ENCODE results near the gene FFAR4. TPM values are rescaled to one million over a fixed set of nuclear protein-coding genes. Genes with fewer than 3 reads are reported as not detected.
"Not testable (repeated sequence)": the region's sequence is repeated elsewhere in the genome, so short reads cannot be mapped to it uniquely, and the experiment has no call there.

The FFAR4 gene
- total RNA-seq (under 1 TPM in 1 of 4 donors, not detected in 3; 0.07 TPM), polyA plus RNA-seq (under 1 TPM; 0.01 to 0.18 (median 0.08) TPM)
- long read RNA-seq, donor 1 = 0 reads
- long read RNA-seq, donor 2 = 0 reads

DNA sequence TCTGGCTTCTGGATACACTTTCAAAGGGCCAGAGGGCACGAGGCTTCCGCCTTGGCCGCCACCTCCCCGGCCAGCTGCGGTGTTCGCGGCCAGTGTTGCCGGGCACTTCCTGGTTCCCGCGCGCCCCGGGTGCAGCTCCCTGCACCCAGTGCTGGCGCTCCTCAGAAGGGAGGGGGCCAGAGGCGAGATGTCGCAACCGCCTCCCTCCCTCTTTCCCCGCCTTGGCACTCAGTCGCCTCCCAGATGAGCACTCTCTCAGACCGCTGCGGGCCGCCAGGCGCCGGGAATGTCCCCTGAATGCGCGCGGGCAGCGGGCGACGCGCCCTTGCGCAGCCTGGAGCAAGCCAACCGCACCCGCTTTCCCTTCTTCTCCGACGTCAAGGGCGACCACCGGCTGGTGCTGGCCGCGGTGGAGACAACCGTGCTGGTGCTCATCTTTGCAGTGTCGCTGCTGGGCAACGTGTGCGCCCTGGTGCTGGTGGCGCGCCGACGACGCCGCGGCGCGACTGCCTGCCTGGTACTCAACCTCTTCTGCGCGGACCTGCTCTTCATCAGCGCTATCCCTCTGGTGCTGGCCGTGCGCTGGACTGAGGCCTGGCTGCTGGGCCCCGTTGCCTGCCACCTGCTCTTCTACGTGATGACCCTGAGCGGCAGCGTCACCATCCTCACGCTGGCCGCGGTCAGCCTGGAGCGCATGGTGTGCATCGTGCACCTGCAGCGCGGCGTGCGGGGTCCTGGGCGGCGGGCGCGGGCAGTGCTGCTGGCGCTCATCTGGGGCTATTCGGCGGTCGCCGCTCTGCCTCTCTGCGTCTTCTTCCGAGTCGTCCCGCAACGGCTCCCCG lies at the start of gene FFAR4:
TSS of gene FFAR4 (plus strand) at position 231 of the 842 bp plus-strand sequence. CDS start at position 287, 56 bp downstream.
- ATAC-seq = peak in 2 of 4 donors; percentile 21 to 32
- peaks cover 5% of the 10 kb centered on the region for H3K4me1 ChIP-seq
- no peak within 1 kb of the TSS for H3K27ac ChIP-seq
- H3K9me3 ChIP-seq = no peaks in the 10 kb centered on the region
- 1% methylated on average over 55 to 85 of the region's 85 CpGs for WGBS, 3 donors
- no peaks in the 10 kb centered on the region for H3K36me3 ChIP-seq (ENCODE audit: insufficient read depth in 1 of 2, low read depth in 1 of 2)
- intact Hi-C loops (cut with DNase I) = no loop called here
- TF ChIP-seq, protein P1, sequence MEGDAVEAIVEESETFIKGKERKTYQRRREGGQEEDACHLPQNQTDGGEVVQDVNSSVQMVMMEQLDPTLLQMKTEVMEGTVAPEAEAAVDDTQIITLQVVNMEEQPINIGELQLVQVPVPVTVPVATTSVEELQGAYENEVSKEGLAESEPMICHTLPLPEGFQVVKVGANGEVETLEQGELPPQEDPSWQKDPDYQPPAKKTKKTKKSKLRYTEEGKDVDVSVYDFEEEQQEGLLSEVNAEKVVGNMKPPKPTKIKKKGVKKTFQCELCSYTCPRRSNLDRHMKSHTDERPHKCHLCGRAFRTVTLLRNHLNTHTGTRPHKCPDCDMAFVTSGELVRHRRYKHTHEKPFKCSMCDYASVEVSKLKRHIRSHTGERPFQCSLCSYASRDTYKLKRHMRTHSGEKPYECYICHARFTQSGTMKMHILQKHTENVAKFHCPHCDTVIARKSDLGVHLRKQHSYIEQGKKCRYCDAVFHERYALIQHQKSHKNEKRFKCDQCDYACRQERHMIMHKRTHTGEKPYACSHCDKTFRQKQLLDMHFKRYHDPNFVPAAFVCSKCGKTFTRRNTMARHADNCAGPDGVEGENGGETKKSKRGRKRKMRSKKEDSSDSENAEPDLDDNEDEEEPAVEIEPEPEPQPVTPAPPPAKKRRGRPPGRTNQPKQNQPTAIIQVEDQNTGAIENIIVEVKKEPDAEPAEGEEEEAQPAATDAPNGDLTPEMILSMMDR (IDR thresholded peaks at IDR 0.05) = no peak
- DNase-seq = peak; percentile 43 to 67
- H3K4me3 ChIP-seq = peak within 1 kb of the TSS; percentile 56
- peaks cover 0 to 57% (median 13%) of the 10 kb centered on the region in 3 donors for H3K27me3 ChIP-seq (ENCODE audit: insufficient read depth in 3 of 3, low read length in 2 of 3)

DNA sequence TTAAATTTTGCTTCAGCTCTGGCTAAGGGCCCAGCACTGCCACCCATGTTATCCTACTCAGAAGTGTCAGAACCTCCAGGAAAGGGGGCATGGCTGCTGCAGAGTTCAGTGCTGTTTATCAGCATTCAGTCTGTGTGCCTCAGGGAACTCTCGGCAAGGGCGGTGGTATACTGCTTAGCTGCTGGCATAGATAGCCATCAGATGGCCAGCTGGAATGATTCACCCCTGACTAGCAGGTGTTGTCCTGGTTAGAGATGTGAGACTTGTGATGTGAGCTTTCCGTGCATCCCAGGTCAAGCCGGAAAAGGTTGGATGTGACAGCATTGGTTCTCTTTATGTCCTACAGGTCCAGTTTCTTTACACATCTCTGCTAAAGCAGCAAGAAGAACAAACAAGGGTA lies 47.9 kb upstream of the FFAR4 start:
- no peaks in the 10 kb centered on the region for H3K4me1 ChIP-seq
- no peaks in the 10 kb centered on the region for H3K9me3 ChIP-seq
- no peak overlapping the region for H3K4me3 ChIP-seq
- WGBS, 3 donors = 70 to 93% (median 77%) methylated on average over 4 of the region's 4 CpGs
- ATAC-seq (peak in 1 of 4 donors; percentile 83), DNase-seq (no peak)
- H3K27me3 ChIP-seq (ENCODE audit: insufficient read depth in 3 of 3, low read length in 2 of 3) = no peaks in the 10 kb centered on the region
- H3K36me3 ChIP-seq (ENCODE audit: insufficient read depth in 1 of 2, low read depth in 1 of 2) = no peaks in the 10 kb centered on the region
- H3K27ac ChIP-seq = no peak overlapping the region
- intact Hi-C loops (cut with DNase I) = no loop called here
- TF ChIP-seq, protein P1 (IDR thresholded peaks at IDR 0.05) = no peak

DNA sequence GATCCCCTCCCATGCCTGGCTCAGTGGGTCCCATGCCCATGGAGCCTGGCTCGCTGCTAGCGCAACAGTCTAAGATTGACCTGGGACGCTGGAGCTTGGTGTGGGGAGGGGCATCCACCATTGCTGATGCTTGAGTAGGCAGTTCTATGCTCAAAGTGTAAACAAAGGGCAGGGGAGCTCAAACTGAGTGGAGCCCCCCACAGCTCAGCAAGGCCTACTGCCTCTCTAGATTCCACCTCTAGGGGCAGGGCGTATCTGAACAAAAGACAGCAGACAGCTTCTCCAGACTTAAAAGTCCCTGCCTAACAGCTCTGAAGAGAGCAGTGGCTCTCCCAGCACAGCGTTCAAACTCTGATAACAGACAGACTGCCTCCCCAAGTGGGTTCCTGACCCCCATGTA lies 31.2 kb upstream of the FFAR4 start:
- Histone ChIP-seq H3K27me3 (ENCODE audit: insufficient read depth in 3 of 3, low read length in 2 of 3) (peaks cover 0 to 3% (median 0%) of the 10 kb centered on the region in 3 donors), H3K4me1 (no peaks in the 10 kb centered on the region), H3K4me3 (no peak overlapping the region), H3K27ac (no peak overlapping the region), H3K36me3 (ENCODE audit: insufficient read depth in 1 of 2, low read depth in 1 of 2) (no peaks in the 10 kb centered on the region), H3K9me3 (no peaks in the 10 kb centered on the region)
- TF ChIP-seq, protein P1 (IDR thresholded peaks at IDR 0.05) = no peak
- ATAC-seq (no peak), DNase-seq (no peak)
- 92 to 96% (median 93%) methylated on average over 5 of the region's 5 CpGs for WGBS, 3 donors
- intact Hi-C loops (cut with DNase I) = no loop called here

DNA sequence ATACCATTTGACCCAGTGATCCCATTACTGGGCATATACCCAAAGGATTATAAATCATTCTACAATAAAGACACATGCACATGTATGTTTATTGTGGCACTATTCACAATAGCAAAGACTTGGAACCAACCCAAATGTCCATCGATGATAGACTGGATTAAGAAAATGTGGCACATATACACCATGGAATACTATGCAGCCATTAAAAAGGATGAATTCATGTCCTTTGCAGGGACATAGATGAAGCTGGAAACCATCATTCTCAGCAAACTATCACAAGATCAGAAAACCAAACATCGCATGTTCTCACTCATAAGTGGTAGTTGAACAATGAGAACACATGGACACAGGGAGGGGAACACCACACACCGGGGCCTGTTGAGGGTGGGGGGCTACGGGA lies 25.6 kb upstream of the FFAR4 start:
- H3K36me3 ChIP-seq (ENCODE audit: insufficient read depth in 1 of 2, low read depth in 1 of 2); DNase-seq; H3K9me3 ChIP-seq; H3K4me1 ChIP-seq; H3K27ac ChIP-seq; H3K27me3 ChIP-seq (ENCODE audit: insufficient read depth in 3 of 3, low read length in 2 of 3); ATAC-seq; intact Hi-C loops (cut with DNase I); H3K4me3 ChIP-seq: not testable (repeated sequence)
- 97 to 100% (median 100%) methylated on average over 4 of the region's 4 CpGs for WGBS, 3 donors

All from psoas muscle (tissue), 8 donors.